GM18867 (cell line): ENCODE results near the gene AREG.
A peak's percentile ranks its signal among the peaks of the same experiment; 100 is the strongest.
"Not testable (repeated sequence)": the region's sequence is repeated elsewhere in the genome, so short reads cannot be mapped to it uniquely, and the experiment has no call there.

Experiments used
- ATAC-seq: cut with Tn5 transposase; IDR thresholded peaks from one replicate; pipeline ENCODE4 v1.9.1; 2021; ENCODE audit warnings: mild to moderate bottlenecking, moderate library complexity; ENCODE audit not compliant: unreplicated experiment

Gene AREG

DNA sequence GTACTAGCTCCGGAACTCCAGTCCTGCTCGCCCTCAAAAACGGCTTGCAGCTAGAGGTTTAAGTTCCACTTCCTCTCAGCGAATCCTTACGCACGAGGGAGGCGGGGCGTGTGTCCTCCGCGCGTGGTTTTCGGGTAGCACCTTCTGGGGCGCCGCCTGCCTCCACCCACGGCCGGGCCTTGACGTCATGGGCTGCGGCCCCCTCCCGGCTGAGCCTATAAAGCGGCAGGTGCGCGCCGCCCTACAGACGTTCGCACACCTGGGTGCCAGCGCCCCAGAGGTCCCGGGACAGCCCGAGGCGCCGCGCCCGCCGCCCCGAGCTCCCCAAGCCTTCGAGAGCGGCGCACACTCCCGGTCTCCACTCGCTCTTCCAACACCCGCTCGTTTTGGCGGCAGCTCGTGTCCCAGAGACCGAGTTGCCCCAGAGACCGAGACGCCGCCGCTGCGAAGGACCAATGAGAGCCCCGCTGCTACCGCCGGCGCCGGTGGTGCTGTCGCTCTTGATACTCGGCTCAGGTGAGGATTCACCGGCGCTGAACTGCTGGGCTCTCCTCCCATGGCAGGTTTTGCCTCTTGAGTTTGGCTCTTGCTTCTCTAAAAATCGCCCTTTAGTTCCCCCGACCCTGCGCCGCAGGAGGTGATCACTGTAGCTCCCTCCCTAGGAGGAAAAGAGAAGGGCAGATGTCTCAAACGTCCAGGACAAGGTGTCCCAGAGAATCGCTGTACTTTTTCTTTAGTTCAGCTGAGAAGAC lies at the start of gene AREG:
Gene AREG, plus strand, starts transcription at position 246 of the 752 bp plus-strand sequence. Its CDS starts 210 bp downstream, at position 456.
- peak; percentile 97 for ATAC-seq

DNA sequence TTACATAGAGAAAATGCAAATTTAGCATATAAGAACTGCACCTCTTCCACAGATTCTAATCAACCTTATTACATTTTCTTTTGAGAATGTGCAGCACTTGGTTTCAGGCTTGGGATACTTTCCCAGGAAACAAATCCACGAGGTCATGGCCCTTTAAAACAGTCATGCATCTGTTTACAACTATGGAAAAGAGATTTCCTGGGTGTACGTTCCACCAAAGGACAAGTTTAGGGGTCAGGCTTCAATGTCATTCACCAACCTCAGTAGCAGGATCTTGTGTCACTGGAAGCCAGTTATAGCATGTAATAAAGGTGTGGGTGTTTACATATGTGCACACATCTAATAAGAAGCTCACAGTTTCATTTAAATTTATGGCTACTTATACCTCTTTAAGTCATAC lies 49.3 kb upstream of the AREG start:
- ATAC-seq: no peak

DNA sequence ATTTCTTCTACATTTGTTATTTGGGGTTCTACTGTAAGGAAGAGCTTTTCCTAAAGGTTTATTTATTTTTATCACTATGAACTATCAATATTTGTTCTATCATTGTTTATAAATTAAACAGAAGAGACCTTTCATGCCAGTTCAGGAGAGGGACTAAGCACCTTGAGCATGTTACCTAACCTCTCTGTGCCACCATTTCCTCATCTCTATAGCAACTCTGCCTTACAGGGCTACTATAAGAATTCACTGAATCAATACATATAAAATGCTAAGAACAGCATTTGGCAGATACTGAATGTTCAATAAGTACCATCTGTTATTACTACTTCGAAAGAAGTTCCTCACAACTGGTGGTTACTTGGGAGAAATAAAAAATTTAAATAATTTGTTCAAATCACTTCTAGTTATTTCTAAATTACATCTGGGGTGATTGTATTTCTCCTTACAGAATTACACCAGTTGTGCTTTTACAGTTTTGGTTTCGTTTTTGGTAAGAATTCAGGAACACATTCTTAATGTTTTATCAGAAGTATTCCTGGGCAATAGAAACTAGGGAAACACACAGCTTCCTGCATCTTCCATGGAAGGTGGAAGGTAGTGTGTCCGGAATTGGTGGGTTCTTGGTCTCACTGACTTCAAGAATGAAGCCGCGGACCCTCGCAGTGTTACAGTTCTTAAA lies 47.0 kb upstream of the AREG start:
- no peak for ATAC-seq

- not testable (repeated sequence) for ATAC-seq
Measured at GRCh38 chr4:74398894-74399589, 45.9 kb upstream of the AREG start.

- no peak for ATAC-seq
Measured at GRCh38 chr4:74400395-74400794, 44.5 kb upstream of the AREG start.

DNA sequence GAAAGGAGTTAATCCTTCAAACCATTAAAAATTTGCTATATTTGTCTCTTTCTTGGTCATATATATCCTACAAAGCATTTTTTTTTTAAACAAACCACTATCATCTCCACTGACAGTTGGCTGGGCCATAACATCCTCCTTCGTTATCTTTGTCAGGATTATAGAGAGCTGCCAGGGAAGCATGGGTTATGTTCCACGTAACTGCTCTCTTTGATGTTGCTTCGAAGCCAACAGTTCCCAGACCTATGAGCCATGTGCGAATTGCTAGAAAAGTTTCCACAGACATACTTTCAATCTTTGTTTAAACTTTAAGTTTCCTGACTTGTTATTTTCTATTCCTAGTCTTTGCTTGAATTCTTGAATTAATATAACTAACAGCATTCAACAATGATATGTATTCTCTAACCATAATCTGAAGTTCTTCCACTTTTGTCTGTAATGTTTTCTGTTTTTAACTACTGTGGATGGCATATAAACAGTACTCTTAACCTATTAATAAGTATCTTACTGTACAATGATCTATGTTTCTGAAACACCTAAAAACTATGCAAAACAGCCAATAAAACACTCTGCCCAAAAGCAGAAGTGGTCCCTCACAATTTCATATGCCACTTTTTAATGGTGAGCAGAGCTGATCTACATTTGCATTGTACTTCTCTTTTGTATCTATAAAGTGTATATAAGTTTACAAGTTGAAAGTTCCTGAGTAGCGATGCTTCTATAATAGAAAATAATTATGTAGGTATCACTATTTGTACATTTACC lies 42.1 kb upstream of the AREG start:
- peak; percentile 98 for ATAC-seq

GRCh38 chr4:74407891-74408290 lies 37.0 kb upstream of the AREG start:
- no peak for ATAC-seq

GRCh38 chr4:74408639-74409038 lies 36.3 kb upstream of the AREG start:
- ATAC-seq: no peak

DNA sequence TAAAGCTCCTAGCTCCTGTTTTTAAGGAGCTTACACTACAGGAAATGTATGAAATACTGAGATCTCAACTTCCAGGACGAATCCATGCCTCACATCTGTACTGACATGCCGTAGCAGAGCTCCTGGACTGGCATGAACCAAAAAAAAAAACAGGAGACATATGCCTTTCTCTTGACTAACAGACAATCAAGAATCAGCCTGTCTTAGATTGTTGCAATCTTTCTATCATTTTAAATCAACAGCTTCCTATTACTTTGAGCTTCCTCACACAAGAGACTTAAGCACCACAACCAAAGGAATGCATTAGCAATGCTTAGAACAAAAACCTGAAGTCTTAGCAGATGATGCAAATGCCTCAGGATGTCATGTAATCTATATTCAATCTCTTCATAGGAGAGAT lies 34.7 kb upstream of the AREG start:
- ATAC-seq: no peak

- ATAC-seq: no peak
Measured at GRCh38 chr4:74412225-74412624, 32.7 kb upstream of the AREG start.

- ATAC-seq: no peak
Measured at GRCh38 chr4:74413265-74413664, 31.7 kb upstream of the AREG start.

- ATAC-seq: no peak
Measured at GRCh38 chr4:74414149-74414809, 30.7 kb upstream of the AREG start.

GRCh38 chr4:74415602-74416300 lies 29.2 kb upstream of the AREG start:
- ATAC-seq: no peak

DNA sequence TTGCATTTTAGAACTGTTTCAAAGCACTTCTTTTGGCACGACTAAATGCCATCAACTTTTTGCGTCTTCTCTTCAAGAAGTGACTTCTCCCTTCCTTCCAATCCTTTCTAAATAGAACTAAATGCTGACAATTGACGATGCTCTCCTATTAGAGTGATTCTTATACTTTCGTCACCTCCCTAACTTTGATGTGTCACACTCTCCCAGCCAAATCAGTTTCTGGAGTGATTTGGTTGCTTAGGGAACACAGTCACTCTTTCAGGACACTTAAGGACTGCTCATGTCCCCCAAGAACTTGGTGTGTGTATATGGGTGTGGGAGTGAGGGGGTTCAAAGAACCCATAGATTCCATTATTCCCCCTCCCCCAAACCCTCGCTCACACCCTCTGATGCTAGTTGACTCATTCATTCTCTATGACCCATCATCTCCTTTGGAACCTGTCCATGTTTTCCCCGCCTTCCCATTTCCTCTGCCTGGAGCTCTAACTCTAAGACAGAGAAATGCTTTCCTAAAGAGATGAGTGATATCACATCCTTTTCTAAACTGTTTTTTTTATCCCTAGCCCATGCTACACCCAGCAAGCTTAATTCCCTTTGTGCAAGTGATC lies 26.8 kb upstream of the AREG start:
- no peak for ATAC-seq

GRCh38 chr4:74420863-74421262 lies 24.1 kb upstream of the AREG start:
- no peak for ATAC-seq

DNA sequence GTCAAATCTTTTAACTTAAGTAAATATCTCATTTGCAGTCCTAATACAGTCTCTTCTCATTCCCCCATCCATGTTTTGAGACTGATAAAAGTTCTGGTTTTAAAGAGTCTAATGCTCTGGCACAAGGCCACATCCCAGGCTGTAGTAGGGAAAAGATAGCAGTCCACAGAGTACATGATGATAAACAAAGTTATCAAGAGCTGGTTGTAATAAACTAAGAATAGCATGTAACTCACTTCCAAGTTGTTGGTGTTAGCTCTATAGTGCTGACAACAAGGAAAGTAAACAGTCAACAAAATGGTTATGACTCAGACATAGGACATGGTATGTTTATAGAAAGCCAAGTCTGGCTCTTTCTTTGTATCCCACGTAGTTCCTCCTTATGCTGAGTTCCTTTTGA lies 21.8 kb upstream of the AREG start:
- ATAC-seq: no peak

GRCh38 chr4:74424111-74424510 lies 20.8 kb upstream of the AREG start:
- peak; percentile 55 for ATAC-seq

DNA sequence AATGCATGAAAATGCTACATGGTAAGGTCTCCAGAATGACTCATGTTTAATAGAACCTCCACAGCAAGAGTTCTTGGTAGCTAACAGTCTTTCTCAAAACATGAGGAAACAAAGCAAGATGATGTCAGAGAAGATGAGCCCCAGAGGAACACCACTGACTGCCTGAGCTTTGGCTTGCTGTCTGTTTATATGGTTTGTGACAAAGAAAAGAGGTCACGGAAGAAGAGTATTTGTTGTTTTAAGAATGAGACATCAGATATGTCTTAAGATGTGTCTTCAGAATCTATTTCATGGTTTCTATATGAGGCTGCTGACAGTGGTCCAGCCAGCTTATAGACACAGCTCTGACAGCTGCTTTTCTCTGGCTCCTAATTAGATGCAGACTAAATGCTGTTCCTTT lies 18.8 kb upstream of the AREG start:
- no peak for ATAC-seq

DNA sequence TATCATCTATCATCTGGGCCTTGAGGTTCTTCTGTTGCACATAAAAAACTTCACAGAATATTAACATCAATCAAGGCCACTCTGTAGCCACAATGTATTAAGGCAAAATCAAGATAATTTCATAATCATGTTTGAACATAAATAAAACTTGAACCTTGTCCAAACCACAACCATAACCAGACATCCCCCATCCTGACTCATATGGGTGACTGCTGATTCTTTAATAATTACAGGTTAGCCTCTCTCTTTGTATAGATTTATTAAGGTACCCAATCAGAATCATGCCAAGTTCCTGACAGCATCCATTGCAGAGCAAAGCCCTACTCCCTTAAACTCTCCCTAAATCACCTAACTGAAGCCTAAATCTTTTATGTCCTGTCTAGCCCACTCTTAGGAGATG lies 16.7 kb upstream of the AREG start:
- ATAC-seq: no peak
